Activated CD4-positive, alpha-beta T cell treated with anti-CD3 and anti-CD28 coated beads, Interleukin-2, amount 50 U/mL, for 24 hours (primary cell): ENCODE measurements around the gene ZNF468.
"Not testable (repeated sequence)": the region's sequence is repeated elsewhere in the genome, so short reads cannot be mapped to it uniquely, and the experiment has no call there.

ENCODE experiments used
- DNase-seq, 2 donors: peaks; one replicate each; pipeline ENCODE4 v3.0.0-alpha.2; 2020; ENCODE audit warnings: low read depth in 1 of 2, low spot score in 1 of 2

The ZNF468 gene

DNA sequence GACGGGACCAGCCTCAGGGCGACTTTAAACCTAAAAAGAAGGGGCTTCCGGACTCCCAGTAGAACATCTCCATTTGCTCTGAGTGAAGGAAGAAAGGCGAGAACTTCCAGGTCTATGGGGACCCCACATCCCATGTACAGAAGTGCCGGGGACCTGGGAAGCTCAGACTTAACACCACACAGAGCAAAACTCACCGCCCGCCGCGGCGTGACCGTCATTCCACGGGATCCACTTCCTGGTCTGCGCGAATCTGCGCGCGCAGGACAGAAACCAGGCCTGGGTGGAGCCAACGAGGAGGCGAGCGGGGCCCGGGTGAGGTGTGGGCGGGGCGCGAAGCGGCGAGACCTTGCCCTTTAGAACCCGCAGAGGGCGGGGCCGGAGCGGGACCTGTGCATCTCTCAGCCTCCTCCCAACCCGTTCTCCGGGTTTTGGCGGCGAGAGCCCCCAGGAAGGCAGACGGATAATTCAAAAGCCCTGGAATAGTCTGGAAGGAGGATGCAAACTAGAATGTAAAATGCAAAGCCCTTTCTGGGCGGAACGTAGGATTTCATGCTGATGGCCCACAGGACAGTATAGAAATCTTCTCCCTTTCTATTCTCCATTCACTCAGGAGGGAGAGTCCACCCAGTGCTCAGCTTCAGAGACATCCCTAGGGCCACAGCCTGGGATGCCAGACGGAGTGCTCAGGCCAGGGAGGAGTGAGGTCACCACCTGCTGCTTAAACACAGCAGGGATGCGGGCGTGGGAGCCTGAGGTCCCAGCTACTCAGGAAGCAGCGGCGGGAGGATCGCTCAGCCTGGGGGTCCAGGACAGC, at the start of gene ZNF468:
Gene ZNF468 (minus strand): TSS at position 242 of the 814 bp plus-strand sequence. CDS start 3,347 bp downstream, outside the sequence.
- DNase-seq: peak; percentile 39 to 47

DNA sequence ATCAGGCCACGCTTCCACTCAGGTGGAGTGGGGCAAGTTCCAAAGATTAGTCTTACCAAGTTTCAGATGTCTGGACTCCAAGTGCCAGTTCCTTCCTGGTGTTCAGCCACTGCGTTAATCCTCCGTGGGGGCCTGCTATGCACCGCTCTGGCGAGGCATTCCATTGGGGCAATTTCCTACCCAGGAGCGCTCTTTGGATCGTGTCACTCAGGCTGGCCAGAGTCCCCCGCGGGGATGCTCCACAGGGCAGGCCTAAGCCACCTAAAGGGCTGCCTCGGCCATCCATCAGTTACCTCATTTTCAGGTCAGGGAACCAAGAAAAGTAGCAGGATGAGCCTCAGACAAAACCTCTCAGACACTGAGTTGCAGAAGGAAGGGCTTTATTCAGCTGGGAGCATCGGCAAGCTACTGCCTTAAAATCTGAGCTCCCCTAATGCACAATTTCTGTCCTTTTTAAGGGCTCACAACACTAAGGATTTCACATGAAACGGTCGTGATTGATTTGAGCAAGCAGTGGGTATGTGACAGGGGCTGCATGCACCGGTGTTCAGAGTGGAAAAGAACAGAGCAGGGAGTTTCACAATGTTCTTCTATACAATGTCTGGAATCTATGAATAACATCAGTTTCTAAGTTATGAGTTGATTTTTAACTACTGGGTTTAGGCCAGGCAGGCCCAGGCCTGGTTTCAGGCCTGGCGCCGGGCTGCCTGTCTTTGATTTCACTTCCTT, 46.8 kb upstream of the ZNF468 start:
- DNase-seq: not testable (repeated sequence)

DNA sequence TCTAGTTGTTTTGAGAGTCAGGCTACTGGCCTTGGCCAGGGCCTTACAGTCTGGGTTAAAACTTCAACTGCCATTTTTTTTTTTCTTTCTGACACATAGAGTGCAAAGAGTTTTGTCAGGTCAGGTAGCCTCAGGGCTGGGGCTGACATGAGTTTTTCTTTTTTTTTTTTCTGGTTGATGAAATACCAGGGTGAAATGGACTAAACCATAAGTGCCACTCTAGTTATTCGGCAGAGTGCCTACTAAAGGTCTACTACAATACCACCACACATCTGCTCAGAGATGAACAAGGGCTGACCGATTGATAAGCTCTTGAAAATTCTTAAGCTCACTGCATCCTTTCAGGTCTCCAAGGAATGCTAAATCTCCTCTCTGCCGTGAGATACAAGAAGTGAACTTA, 44.4 kb upstream of the ZNF468 start:
- no peak for DNase-seq

DNA sequence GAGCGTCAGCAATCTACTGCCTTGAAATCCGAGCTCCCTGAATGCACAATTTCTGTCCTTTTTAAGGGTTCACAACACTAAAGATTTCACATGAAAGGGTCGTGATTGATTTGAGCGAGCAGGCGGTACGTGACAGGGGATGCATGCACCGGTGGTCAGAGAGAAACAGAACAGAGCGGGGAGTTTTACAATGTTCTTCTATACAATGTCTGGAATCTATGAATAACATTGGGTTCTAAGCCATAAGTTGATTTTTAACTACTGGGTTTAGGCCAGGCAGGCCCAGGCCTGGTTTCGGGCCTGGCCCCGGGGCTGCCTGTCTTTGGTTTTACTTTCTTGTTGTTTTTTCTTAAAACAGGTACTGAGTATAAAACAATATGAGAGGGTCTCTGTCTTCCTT, 41.2 kb upstream of the ZNF468 start:
- DNase-seq: not testable (repeated sequence)

DNA sequence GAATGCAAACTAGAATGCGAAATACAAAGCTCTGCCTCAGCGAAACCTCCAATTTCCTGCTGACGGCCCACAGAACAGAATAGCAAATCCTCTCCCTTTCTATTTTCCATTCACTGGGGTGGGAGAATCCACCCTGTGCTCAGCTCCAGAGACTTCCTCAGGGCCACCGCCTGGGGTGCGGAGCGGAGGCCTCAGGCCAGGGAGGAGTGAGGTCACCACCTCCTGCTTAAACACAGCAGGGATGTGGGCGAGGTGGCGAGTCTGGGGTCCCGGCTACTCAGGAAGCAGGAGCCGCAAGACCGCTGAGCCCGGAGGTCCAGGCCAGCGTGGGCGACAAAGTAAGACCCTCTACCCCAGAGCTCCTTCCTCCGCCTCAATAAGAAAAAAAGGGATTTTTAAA, 40.7 kb upstream of the ZNF468 start:
- no peak for DNase-seq

DNA sequence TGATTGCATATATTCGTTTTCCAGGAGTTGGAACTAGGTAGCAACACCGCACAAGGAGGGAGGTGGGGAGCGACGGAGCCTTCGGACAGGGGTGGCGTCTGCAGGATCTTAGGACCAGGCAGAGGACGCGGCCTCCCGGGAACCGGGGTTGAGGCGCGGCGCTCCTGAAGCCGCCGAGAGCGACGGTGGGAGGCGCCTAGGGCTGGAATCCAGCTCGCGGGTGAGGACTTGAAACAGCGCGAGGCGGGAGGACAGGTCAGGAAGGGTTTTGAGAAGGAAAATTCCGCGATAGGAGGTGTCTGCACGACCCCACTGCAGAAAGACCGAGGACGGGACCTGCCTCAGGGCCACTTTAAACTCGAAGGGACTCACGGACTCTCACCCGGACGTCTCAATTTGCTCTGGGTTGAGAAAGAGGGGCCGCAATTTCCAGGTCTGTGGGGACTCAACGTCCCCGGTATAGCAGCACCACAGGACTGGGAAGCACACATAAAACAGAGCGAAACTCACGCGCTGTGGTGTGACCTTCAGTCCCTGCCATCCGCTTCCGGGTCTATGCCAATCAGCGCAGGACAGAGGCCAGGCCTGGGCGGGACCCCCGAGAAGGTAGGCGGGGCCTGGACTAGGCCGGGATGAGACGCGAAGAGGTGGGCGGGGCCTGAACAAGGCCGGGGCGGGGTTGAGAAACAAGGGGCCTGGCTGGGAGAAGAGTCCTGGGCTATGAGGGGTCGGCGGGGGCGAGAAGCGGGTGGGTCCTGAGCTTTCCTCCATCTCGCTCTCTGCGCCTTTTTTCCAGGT, 39.9 kb upstream of the ZNF468 start, which contains the start of gene ZNF320:
Gene ZNF320 (minus strand): TSS at position 498 of the 798 bp plus-strand sequence. CDS start 7,380 bp downstream, outside the sequence.
- DNase-seq: peak; percentile 71 to 86

DNA sequence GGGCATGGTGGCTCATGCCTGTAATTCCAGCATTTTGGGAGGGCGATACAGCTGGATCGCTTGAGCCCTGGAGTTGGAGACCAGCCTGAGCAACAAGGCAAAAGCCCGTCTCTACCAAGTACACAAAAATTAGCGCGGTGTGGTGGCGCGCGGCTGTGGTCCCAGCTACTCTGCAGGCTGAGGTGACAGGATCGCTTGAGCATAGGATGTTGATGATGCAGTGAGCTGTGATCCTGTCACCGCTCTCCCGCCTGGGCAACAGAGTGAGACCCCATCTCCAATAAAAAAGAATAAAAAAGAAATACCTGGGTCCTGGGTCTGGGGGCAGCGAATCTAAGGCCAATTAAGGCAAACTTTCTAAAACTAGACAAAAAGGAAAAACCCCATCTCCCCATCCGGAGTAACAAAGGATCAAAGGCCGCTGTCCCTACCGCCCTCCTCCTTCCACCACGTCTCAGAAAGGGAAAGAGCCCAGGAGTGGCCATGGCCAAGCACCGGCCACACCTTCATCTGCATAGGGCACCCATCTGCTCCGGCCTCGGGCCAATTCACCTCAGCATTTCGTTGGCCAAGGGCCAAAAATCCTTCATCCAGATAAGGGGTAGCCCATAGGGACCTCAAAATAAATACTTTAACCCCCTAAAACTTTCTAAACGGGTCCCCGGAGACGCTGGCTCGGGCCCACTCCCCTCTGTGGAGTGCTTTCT, 39.2 kb upstream of the ZNF468 start:
- DNase-seq: no peak

DNA sequence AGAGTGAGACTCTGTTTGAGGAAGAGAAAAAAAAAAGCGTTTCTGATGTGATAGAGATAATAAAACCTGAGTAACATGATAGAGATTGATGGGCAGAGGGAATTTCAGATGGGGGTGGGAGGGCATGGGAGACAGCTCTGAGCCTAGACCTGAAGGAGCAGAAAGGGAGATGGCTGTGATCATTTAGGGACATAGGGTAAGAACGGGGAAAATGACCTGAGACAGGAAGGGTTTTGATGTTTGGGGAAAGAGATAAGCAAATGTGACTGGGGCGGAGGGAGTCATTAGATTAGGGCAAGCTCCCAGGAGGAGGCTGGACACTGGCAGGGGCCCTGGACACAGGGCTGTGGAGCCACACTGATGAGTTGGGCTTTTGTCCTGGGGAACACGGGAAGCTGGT, 33.9 kb upstream of the ZNF468 start:
- DNase-seq: no peak

DNA sequence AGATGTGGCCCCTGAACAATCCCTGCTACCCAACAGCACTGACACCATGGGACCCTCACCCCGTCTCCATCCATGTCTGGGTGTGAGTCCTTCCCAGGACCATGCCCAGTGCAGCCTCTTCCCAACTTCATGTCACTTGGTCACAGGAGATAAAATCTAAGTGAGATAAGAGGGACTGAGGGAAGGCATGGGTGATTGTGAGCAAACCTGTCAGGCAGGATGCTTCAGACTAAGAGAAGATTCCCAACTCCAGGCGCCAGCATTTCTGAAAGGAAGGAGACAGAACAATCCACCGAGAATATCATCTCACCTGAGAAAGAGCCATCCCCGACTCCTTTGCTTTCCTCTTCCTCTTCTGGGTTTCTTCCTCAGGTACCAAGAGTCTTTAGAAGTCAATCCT, 32.5 kb upstream of the ZNF468 start:
- no peak for DNase-seq

DNA sequence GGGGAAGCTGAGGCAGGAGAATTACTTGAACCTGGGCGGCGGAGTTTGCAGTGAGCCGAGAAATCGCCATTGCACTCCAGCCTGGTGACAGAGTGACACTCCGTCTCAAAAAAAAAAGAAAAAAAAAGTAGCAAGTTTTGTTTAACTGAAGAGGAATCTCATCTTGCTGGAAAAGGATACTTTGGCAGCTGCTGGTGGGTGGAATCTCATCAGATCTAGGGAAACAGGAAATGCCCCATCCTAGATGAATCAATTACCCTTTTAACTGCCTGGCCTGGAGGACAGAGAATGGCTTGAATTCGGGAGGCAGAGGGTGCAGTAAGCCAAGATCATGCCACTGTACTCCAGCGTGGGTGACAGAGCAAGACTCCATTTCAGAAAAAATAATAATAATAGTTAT, 31.7 kb upstream of the ZNF468 start:
- no peak for DNase-seq

DNA sequence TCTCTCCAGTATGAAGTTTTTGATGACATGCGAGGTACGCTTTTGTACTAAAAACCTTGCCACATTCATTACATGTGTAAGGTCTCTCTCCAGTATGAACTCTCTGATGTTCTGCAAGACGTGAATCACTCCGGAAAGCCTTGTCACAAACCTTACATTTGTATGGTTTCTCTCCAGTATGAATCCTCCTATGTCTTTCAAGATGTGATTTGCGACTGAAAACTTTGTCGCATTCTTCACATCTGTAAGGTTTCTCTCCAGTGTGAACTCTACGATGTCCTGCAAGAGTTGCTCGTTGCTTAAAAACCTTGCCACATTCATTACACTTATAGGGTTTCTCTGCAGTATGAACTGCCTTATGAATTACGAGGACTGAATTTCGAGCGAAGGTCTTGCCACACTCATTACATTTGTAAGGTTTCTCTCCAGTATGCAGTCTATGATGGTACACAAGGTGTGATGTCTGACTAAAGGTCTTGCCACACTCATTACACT, 23.5 kb upstream of the ZNF468 start:
- no peak for DNase-seq

DNA sequence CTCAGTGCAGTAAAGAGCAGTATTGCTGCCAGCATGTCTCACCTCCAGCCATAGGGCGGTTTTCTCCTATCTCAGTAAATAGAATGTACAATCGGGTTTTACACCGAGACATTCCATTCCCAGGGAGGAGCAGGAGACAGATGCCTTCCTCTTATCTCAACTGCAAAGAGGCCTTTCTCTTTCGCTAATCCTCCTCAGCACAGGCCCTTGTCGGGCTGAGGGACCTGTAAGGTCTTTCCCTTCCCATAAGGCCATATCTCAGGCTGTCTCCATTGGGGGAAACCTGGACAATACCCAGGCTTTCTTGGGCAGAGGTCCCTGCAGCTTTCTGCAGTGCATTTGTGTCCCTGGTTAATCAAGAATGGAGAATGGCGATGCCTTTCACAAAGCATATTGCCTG, 15.6 kb upstream of the ZNF468 start:
- DNase-seq: not testable (repeated sequence)

DNA sequence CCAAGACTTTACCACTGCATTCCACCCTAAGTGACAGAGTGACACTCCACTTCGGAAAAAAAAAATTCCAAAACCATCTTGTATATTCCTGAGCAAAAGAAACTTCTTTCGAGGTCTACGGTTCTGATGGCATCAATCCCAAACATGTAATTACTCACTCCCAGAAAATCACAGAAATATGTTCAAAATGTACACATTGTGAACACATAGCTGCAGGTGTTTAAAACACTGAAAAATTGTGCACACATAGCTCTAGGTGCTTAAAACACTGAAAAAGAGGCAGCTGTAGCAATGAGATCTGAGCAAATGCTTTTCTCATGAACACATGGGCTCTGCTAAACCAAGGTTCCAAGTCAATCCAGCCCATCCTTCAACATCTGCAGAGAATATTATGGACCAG, 14.0 kb upstream of the ZNF468 start:
- DNase-seq: no peak

DNA sequence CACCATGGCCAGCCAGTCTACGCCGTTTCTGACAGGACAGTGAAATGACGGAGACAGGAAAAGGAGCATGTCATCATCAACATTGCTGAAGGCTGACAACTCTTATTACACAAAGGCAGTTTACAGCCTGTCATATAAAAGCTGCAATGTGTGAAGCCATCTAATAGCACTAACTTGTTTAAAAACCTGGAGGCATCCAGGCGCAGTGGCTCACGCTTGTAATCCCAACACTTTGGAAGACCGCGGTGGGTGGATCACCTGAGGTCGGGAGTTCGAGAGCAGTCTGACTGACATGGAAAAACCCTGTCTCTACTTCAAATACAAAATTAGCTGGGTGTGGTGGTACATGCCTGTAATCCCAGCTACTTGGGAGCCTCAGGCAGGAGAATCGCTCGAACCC, 10.6 kb upstream of the ZNF468 start:
- not testable (repeated sequence) for DNase-seq

DNA sequence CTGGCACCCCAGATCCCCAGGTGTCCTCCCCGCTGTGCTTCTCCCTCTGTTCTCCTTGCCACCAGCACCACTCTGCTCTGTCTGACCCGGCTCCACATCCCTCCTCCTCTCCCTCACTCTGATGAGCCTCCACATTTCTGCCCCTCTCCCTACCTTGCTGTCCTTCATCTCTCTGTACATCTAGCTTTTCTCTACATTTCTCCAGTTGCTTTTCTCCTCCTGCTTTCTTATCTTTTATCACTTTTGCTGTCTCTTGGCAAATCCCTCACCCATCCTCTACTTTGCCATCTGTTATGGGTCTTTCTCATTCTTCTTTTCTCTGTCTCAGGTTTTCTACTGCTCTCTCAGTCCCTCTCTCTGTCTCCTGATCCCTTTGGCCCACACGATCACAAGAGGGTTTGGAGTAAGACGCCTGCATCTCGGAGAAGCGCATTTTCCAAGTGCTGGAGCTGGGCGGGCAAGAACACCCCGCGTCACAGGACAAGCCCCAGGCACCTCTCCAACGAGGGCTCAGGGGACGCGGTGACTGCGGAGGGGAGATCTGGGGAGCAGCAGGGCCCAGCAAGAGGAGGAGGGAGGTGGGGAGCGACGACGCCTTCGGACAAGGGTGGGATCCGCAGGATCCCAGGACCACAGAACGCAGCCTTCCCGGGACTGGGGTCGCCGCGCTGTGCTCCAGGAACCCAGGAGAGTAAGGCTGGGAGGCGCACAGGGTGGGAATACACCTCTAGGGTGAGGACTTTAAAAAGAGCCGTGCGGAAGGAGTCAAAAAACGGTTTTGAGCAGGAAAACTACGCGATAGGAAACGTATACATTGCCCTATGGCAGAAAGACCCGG, 660 bp downstream of the ZNF468 start:
- DNase-seq: peak in 1 of 2 donors; percentile 0

DNA sequence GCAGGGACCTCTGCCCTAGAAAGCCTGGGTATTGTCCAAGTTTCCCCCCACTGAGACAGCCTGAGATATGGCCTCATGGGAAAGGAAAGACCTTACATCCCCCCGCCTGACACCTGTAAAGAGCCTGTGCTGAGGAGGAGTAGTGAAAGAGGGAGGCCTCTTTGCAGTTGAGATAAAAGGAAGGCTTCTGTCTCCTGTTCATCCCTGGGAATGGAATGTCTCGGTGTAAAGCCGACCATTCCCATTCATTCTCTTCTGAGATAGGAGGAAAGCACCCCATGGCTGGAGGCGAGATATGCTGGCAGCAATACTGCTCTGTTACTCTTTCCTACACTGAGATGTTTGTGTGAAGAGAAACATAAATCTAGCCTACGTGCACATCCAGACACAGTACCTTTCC, 10.1 kb downstream of the ZNF468 start:
- not testable (repeated sequence) for DNase-seq

DNA sequence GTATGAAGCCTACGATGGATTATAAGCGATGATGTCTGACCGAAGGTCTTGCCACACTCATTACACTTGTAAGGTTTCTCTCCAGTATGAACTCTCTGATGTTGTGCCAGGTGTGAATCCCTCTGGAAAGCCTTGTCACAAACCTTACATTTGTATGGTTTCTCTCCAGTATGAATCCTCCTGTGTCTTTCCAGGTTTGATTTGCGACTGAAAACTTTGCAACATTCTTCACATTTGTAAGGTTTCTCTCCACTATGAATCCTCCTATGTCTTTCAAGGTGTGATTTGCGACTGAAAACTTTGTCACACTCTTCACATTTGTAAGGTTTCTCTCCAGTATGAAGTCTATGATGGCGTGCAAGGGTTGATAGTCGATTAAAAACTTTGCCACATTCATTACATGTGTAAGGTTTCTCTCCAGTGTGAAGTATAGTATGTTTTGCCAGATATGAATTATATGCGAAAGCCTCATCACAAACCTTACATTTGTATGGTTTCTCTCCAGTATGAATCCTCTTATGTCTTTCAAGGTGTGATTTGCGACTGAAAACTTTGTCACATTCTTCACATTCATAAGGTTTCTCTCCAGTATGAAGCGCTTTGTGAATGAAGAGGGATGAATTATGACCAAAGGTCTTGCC, 16.5 kb downstream of the ZNF468 start:
- not testable (repeated sequence) for DNase-seq

DNA sequence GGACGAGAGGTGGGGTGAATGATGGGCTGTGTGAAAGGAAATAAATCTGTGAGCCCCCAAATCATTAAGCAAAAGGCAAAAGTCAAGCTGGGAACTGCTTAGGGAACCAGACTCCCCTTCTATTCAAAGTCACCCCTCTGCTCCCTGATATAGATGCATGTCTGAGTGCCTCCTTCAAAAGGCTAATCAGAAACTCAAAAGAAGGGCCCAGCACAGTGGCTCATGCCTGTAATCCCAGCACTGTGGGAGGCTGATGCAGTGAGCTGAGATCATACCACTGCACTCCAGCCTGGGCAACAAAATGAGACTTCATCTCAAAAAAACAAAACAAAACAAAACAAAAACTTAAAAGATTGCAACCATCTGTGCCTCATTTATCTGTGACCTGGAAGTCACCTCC, 23.1 kb downstream of the ZNF468 start:
- DNase-seq: not testable (repeated sequence)

DNA sequence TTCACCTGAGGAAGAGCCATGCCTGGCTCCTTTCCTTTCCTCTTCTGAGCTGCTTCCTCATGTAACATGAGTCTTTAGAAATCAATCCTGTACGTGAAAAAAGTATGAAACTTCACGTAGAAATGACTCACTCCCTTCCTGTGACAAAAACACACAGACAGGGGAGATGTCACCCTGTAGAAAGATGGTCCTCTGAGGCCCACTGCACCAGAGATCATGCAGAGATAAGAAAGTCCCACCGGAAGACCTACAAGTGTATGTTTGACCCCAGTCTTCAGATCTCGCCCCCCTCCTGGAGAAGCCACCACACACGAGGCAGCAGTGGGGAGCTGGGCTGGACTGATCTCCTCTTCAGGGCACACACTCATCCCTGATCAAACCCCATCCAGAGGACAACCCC, 23.9 kb downstream of the ZNF468 start:
- not testable (repeated sequence) for DNase-seq
